ENCODE results near the gene CUBN.

Gene CUBN

GRCh38 chr10:16905320-16905719 lies 224.3 kb downstream of the CUBN start:
- DNase-seq, result no peak

- no peak for DNase-seq
Measured at GRCh38 chr10:16904639-16905061, 225.0 kb downstream of the CUBN start.

GRCh38 chr10:16904049-16904448 lies 225.6 kb downstream of the CUBN start:
- DNase-seq, result no peak

- no peak for DNase-seq
Measured at GRCh38 chr10:16902606-16903005, 227.0 kb downstream of the CUBN start.

GRCh38 chr10:16901106-16901505 lies 228.5 kb downstream of the CUBN start:
- no peak for DNase-seq

DNA sequence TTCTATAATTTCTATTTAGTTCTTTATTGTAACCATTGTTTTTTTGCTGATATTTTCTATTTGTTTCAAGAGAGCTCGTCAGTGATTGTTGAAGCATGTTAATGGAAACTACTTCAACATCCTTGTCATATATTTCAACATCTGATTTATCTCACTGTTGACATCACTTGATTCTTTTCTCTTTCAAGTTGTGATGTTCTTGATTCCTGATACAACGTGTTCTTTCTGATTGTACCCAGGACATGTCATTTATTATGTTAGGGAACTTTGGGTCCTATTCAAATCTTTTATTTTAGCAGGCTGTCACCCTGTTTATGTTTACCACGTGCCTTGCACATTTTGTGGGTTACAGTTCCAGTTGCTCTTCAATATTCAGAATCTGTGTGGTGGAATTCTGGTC lies 232.6 kb downstream of the CUBN start:
- no peak for DNase-seq

GRCh38 chr10:16894821-16895220 lies 234.8 kb downstream of the CUBN start:
- no peak for DNase-seq

- DNase-seq, result no peak
Measured at GRCh38 chr10:16893664-16894063, 235.9 kb downstream of the CUBN start.

GRCh38 chr10:16891375-16892313 lies 238.0 kb downstream of the CUBN start:
- peak; percentile 96 for DNase-seq

DNA sequence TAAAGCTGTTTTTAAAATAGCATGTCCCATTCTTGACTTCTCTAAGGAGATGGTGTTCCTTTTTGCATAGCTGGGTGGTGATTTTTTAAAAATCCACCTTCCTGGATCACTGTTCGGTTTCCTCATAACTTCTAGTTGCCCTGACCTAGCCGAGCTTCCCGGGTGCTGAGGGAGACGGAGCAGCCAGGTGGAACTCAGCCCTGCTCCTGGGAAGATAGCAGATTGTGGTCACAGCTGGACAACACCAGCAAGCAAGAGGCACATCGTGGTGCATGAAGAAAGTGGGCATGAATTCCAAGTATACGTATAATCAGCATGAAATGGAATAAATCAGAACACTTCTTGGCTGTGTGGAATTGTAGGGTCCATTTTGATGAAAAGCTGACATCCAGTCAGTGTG lies 238.9 kb downstream of the CUBN start:
- peak; percentile 13 for DNase-seq

- no peak for DNase-seq
Measured at GRCh38 chr10:16887565-16887964, 242.0 kb downstream of the CUBN start.

GRCh38 chr10:16886031-16886430 lies 243.6 kb downstream of the CUBN start:
- no peak for DNase-seq

- no peak for DNase-seq
Measured at GRCh38 chr10:16884497-16884896, 245.1 kb downstream of the CUBN start.

GRCh38 chr10:16883084-16883483 lies 246.5 kb downstream of the CUBN start:
- DNase-seq, result no peak

DNA sequence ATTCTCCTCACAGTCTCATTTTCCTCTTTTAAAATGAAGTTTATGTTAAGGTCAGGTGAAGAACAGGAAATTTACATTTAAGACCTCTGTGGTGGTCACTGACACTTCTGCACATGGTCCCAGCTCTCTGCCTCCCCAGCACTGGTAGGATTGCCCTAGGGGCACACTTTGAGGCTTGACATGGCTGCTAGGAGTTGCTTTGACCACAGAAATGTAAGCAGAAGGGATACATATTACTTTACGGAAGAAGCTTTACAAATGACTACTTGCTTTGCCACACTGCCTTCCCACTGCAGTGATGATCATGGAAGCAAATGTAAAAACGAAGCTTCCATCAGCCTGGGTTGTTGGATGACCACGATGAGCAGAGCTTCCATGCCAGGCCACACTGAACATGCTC lies 259.3 kb downstream of the CUBN start:
- DNase-seq, result no peak

- DNase-seq, result no peak
Measured at GRCh38 chr10:16867990-16868389, 261.6 kb downstream of the CUBN start.

- DNase-seq, result peak; percentile 50
Measured at GRCh38 chr10:16867556-16867955, 262.1 kb downstream of the CUBN start.

DNA sequence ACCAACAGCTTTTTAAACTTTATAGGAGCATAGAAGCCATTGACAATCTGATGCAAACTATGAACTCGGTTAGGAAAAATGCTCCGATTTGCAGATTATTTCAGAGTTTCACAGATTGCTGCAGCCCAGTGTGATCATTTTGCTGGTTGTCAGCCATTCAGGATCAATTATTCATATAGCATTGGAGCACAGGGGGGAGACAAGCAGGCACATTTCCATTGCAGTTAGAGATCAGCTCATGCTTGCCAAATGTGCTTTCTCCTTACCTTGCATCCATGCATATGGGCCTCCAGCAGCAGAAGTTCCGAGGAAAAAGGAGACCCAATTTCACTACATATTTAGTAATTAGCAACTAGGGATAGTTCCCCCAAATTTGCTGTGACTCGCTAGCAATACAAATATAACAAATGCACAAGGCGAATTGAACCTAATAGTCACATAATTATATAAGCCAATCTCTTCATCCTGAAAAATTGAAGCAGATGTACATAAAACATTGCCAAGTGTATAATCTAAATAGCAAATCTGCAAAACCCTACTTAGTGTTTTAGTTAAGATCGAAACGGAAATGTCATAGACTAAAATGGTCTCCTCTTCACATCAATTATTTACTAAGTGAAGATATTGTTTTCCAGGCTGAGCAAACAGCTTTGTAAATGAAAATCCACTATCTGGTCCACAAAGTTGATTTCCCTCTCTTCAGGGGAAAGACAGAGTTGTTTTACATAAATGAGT lies 262.9 kb downstream of the CUBN start:
- no peak for DNase-seq

GRCh38 chr10:16865766-16866165 lies 263.8 kb downstream of the CUBN start:
- no peak for DNase-seq

GRCh38 chr10:16863766-16864165 lies 265.8 kb downstream of the CUBN start:
- DNase-seq, result no peak

- DNase-seq, result no peak
Measured at GRCh38 chr10:16857419-16857818, 272.2 kb downstream of the CUBN start.

DNA sequence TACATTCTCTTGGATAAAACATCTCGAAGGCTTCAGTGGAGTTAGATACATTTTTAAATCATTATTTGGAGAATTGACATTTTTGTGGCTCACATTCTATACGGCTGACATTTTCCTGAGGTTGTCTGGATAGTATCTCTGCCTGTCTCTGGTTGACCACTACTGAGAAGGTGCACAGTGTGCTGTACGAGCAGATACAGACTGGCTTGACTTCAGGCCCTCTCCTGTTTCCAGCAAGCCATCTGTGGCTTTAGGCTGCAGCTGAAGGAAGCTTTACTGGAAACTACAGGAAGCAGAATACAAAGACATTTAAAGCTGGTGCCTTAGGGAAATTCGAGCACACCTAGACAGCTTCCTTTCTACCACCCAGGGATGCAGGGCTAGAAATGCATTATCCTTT lies 273.0 kb downstream of the CUBN start:
- DNase-seq, result no peak

DNA sequence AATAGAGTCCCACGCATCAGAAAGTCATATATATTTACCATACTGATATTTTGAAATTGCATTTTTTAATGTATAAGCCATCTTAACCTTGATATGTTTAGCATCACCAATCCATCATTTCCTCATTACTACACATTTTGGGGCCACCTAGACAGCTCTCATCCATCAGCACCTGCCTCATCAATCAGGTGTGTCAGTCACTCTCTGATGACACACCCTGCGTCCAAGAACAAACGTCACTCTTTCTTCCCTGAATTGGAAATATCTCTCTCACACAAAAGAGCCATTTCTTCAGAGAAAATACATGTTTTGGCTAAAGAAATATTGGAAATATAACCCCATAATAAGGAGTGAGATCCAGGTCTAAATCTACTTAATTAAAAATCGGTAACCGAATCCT lies 273.5 kb downstream of the CUBN start:
- no peak for DNase-seq

DNA sequence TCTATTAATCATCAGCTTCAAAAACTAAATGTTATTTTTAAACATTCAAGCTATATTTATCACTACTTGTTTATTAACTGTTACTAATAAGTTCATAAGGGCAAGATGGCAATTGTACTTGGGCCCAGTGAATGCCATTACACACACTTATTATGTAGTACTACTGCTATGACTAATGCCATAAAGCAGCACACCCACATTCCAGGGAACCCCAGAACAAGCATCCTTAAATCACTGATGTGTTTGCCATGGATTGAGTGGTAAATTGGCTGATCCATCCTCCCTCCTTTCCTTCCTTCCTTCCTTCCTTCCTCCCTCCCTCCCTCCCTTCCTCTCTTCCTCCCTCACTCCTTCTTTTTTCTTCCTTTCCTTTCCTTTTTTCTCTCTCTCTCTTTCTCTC lies 275.0 kb downstream of the CUBN start:
- peak; percentile 31 for DNase-seq
